AG09319 (cell line): ENCODE data around the gene GOLPH3.

Experiments
- DNase-seq: peaks from one replicate; pipeline ENCODE4 v3.0.0-alpha.2; 2010; ENCODE audit warnings: low read depth; ENCODE audit errors: extremely low read depth
- TF ChIP-seq, protein P1 (sequence below): IDR thresholded peaks from 2 replicates; pipeline ENCODE4 v1.5.1; 2011; ENCODE audit warnings: low read depth, mild to moderate bottlenecking, inconsistent platforms, low read length, moderate library complexity

The GOLPH3 gene

DNA sequence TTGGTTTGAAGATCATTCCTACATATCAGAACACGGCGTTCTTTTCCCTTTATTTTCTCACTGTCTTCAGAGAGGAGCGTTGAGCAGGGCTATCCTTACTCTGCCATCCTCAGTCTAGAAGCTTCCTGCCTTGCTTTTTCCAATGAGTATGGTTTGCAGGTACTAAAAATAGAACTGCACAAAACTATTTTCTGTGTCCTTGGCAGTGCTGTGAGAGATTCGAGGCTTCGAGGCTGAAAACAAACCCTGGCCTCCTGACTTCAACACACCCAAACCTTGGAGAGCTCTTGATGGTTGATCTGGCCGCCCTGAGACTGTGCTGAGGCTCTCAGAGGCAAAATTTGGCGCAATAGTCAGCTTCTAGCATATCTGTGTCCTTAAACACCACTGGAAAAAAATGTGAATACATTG is 78.9 kb downstream of the GOLPH3 start:
- TF ChIP-seq, protein P1, sequence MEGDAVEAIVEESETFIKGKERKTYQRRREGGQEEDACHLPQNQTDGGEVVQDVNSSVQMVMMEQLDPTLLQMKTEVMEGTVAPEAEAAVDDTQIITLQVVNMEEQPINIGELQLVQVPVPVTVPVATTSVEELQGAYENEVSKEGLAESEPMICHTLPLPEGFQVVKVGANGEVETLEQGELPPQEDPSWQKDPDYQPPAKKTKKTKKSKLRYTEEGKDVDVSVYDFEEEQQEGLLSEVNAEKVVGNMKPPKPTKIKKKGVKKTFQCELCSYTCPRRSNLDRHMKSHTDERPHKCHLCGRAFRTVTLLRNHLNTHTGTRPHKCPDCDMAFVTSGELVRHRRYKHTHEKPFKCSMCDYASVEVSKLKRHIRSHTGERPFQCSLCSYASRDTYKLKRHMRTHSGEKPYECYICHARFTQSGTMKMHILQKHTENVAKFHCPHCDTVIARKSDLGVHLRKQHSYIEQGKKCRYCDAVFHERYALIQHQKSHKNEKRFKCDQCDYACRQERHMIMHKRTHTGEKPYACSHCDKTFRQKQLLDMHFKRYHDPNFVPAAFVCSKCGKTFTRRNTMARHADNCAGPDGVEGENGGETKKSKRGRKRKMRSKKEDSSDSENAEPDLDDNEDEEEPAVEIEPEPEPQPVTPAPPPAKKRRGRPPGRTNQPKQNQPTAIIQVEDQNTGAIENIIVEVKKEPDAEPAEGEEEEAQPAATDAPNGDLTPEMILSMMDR: no peak

DNA sequence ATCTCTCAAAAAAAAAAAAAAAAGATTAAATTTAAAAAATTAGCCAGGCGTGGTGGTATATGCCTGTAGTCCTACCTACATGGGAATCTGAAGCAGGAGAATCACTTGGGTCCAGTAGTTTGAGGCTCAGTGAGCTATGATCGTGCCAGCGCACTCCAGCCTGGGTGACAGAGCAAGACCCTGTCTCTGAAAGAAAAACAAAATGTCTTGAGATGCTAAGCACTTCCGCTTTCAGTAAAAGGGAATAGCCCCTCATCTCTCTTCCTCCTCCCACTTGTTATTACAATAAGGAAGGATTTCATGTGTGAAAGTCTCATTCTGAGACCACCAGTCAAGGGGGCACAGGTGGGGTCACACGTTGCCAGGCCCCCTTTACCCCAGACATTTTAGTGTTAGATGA is 79.4 kb downstream of the GOLPH3 start:
- no peak for DNase-seq
- TF ChIP-seq, protein P1: no peak

More for the DNA sequence above, 78.9 kb downstream of the GOLPH3 start:
- no peak for DNase-seq

DNA sequence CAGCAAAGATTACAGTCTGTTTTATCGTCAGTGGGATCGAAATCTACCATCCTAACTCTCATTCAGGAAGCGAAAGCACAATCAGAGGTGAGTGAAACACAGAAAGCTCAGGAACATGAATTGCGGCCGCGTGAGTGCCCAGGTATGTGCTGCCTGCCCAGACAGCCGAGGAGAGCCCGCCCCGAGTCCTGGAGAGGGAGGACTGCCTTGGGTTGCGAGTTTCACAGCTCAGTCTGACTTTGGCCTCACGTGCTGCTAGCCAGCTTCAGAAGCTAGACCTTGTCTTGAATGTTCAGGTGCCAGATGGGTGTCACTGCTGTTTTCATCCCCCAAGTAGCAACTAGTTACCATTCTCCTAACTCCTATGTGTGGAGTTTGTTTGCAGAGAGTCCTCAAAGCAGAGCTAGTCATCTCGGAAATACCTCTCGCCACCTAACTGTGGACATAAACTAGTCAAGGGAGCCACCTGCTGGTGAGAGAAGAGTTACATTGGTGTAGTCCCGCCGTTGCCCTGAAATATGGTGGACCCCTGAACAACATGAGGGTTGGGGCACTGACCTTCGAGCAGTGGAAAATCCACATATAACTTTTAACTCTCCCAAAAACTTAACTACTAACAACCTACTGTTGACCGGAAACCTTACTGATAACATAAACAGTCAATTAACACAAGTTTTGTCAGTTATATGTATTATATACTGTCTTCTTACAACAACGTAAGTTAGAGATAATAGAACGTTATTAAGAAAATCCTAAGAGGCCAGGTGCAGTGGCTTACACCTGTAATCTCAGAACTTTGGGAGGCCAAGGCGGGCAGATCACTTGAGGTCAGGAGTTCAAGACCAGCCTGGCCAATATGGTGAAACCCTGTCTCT is 80.9 kb downstream of the GOLPH3 start:
- DNase-seq: peak; percentile 25
- TF ChIP-seq, protein P1: peak; percentile 70

DNA sequence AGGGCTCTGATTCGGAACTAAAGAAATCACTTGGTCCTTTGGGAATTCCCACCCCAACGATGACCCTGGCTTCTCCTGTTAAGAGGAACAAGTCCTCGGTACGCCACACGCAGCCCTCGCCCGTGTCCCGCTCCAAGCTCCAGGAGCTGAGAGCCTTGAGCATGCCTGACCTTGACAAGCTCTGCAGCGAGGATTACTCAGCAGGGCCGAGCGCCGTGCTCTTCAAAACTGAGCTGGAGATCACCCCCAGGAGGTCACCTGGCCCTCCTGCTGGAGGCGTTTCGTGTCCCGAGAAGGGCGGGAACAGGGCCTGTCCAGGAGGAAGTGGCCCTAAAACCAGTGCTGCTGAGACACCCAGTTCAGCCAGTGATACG is 83.4 kb downstream of the GOLPH3 start:
- TF ChIP-seq, protein P1: no peak
- DNase-seq: no peak

DNA sequence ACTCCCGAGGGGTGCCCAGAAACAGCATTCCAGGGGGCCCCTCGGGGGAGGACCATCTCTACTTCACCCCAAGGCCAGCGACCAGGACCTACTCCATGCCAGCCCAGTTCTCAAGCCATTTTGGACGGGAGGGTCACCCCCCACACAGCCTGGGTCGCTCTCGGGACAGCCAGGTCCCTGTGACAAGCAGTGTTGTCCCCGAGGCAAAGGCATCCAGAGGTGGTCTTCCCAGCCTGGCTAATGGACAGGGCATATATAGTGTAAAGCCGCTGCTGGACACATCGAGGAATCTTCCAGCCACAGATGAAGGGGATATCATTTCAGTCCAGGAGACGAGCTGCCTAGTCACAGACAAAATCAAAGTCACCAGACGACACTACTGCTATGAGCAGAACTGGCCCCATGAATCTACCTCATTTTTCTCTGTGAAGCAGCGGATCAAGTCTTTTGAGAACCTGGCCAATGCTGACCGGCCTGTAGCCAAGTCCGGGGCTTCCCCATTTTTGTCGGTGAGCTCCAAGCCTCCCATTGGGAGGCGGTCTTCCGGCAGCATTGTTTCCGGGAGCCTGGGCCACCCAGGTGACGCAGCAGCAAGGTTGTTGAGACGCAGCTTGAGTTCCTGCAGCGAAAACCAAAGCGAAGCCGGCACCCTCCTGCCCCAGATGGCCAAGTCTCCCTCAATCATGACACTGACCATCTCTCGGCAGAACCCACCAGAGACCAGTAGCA is 83.9 kb downstream of the GOLPH3 start:
- no peak for DNase-seq
- TF ChIP-seq, protein P1: no peak

DNA sequence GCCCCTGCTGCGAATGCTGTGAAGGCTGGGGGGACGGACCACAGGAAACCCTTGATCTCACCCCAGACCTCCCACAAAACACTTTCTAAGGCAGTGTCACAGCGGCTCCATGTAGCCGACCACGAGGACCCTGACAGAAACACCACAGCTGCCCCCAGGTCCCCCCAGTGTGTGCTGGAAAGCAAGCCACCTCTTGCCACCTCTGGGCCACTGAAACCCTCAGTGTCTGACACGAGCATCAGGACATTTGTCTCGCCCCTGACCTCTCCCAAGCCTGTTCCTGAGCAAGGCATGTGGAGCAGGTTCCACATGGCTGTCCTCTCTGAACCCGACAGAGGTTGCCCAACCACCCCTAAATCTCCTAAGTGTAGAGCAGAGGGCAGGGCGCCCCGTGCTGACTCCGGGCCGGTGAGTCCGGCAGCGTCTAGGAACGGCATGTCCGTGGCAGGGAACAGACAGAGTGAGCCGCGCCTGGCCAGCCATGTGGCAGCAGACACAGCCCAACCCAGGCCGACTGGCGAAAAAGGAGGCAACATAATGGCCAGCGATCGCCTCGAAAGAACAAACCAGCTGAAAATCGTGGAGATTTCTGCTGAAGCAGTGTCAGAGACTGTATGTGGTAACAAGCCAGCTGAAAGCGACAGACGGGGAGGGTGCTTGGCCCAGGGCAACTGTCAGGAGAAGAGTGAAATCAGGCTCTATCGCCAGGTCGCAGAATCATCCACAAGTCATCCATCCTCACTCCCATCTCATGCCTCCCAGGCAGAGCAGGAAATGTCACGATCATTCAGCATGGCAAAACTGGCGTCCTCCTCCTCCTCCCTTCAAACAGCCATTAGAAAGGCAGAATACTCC is 84.7 kb downstream of the GOLPH3 start:
- TF ChIP-seq, protein P1: no peak
- DNase-seq: no peak
